ENCODE measurements around the gene STRA6.

Gene STRA6, protein sequence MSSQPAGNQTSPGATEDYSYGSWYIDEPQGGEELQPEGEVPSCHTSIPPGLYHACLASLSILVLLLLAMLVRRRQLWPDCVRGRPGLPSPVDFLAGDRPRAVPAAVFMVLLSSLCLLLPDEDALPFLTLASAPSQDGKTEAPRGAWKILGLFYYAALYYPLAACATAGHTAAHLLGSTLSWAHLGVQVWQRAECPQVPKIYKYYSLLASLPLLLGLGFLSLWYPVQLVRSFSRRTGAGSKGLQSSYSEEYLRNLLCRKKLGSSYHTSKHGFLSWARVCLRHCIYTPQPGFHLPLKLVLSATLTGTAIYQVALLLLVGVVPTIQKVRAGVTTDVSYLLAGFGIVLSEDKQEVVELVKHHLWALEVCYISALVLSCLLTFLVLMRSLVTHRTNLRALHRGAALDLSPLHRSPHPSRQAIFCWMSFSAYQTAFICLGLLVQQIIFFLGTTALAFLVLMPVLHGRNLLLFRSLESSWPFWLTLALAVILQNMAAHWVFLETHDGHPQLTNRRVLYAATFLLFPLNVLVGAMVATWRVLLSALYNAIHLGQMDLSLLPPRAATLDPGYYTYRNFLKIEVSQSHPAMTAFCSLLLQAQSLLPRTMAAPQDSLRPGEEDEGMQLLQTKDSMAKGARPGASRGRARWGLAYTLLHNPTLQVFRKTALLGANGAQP

GRCh38 chr15:74202452-74203401 lies at the start of gene STRA6:
Gene STRA6, minus strand, starts transcription at chr15:74202787. Its CDS starts 520 bp downstream, at chr15:74202267.
- DNase-seq (ENCODE audit: low read depth in 2 of 2) = no peak

DNA sequence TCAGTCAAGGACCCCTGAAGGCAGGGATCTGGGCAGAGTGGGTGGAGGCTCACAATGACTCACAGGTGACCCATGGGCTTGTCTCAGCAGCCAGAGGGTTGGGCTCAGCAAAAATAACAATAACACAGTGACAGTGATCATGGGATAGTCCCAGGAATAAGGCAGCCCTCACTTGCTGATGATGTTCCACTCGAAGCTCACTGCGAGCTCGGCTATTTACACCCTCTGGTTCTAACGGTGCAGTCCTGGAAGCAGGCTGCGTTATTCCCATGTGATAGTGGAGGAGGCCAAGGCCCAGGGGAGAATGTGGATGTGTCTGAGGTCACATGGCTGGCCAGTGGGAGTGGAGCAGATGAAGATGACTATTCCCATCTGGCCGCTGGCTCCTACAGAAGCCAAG lies 49.7 kb upstream of the STRA6 start:
- no peak for DNase-seq (ENCODE audit: low read depth in 2 of 2)

GRCh38 chr15:74251131-74251811 lies 48.7 kb upstream of the STRA6 start:
- no peak for DNase-seq (ENCODE audit: low read depth in 2 of 2)

GRCh38 chr15:74250266-74250665 lies 47.7 kb upstream of the STRA6 start:
- no peak for DNase-seq (ENCODE audit: low read depth in 2 of 2)

- no peak for DNase-seq (ENCODE audit: low read depth in 2 of 2)
Measured at GRCh38 chr15:74245342-74245931, 42.9 kb upstream of the STRA6 start.

DNA sequence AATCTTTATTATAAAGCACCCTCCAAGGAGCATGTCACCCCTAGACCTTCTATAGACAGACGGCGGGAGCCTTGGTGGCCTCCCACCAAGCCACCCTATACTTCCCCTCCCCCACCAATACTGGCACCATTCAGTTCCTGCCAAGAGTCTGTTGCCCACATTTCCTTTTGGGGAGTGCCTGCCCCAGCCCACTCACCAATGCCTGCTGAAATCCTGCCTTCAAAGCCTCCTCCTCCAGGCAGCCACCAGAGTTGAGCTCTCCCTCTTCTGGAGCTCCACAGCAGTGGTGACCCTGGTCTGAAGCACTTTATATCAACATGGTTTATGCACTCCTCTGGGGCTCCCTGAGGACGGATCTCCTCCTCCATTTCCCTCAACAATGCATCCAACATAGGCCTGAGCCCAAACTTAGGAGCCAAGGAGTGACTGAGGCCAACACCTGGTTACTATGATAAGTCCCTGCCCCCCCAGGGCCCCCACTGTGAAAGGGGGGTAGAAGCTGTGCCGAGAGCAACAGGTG lies 42.3 kb upstream of the STRA6 start:
- DNase-seq (ENCODE audit: low read depth in 2 of 2) = no peak

GRCh38 chr15:74243431-74243830 lies 40.8 kb upstream of the STRA6 start:
- no peak for DNase-seq (ENCODE audit: low read depth in 2 of 2)

- DNase-seq (ENCODE audit: low read depth in 2 of 2) = no peak
Measured at GRCh38 chr15:74242441-74243185, 40.0 kb upstream of the STRA6 start.

GRCh38 chr15:74240897-74241614 lies 38.5 kb upstream of the STRA6 start:
- DNase-seq (ENCODE audit: low read depth in 2 of 2) = no peak

GRCh38 chr15:74240002-74240568 lies 37.5 kb upstream of the STRA6 start:
- no peak for DNase-seq (ENCODE audit: low read depth in 2 of 2)

GRCh38 chr15:74239051-74239705 lies 36.6 kb upstream of the STRA6 start:
- DNase-seq (ENCODE audit: low read depth in 2 of 2) = no peak

DNA sequence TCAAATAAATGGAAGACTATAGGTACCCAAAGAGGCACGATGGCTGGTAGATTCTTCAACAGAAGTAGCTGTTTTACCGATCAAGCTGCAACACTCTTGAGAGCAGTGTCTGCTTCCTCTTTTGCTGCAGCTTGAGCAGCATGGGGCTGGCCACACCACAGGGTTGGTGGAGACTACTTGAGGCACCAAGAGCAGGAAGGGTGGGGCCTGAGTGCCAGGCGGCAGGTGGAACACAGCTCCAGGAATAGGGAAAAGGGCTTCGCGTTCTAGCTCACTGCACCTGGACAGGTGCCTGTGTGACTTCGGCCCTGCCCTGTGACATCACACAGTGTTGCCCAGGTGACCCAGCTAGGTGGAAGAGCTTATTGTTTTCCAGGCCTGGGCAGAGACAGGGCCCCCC lies 33.4 kb upstream of the STRA6 start, which contains the start of gene CCDC33:
TSS of gene CCDC33 (plus strand) at position 365 of the 400 bp plus-strand sequence. CDS start 394 bp downstream, outside the sequence.
- no peak for DNase-seq (ENCODE audit: low read depth in 2 of 2)

DNA sequence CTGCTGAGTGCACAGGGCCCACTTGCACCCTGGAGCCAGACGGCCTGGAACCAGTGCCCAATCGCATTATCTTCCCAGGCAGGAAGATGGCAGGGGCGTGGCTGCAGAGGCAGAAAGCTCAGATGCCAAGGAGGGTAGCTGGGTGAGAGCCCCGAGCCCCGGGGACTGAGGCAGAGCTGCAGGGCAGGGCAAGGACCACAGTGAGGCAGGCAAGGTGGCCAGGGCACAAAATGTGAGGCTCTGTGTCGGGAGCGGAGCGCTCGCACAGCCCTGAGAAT lies 31.9 kb upstream of the STRA6 start:
- no peak for DNase-seq (ENCODE audit: low read depth in 2 of 2)

DNA sequence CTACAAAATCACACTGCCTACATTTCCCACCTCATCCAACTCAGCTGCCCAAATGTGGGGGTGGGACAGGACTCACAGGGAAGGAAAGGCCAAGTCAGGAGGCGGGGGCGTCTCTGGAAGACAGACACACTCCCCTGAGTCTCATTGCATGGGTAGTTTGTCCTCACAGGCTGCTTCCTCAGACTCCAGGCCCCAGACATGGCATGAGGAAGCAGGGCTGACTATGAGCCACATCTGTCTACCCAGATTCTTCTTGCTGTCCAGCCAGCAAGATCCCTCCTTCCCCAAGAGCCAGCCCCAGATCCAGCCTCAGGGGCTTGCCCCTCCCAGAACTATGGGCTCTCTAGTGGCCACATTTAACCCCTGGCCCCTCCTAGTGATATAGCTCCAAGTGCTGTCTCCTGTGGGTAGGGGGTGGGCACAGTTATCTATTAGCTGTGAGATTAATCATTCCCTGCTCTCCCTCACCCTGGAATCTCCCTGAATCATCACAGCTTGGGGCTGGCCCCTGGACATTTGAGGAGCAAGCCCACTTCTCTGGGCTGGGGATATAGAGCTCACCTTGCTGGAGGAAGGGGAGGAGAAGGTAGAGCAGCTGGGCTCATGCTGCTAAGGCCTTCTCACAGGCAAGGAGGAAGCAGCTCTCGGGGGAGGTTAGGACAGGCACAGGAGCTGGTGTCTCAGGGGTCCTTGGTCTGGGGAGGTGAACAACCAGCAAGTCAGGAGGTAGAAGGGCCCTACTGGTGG lies 31.4 kb upstream of the STRA6 start:
- no peak for DNase-seq (ENCODE audit: low read depth in 2 of 2)

GRCh38 chr15:74233373-74233772 lies 30.8 kb upstream of the STRA6 start:
- no peak for DNase-seq (ENCODE audit: low read depth in 2 of 2)

- DNase-seq (ENCODE audit: low read depth in 2 of 2) = no peak
Measured at GRCh38 chr15:74231475-74231874, 28.9 kb upstream of the STRA6 start.

GRCh38 chr15:74229686-74230085 lies 27.1 kb upstream of the STRA6 start:
- no peak for DNase-seq (ENCODE audit: low read depth in 2 of 2)

GRCh38 chr15:74228723-74229081 lies 26.1 kb upstream of the STRA6 start:
- no peak for DNase-seq (ENCODE audit: low read depth in 2 of 2)

Measured in stimulated activated CD4-positive, alpha-beta T cell treated with anti-CD3 and anti-CD28 coated beads, Interleukin-1b, Interleukin-23, amount 100 ng/mL, for 4 hours (primary cell).